Ascending aorta (tissue), 2 donors: ENCODE data around the gene RAD51B. TPM values are rescaled to one million over a fixed set of nuclear protein-coding genes. Genes with fewer than 3 reads are reported as not detected.

Experiments used
- DNase-seq, 2 donors: peaks; one replicate each; pipeline ENCODE4 v3.0.0-alpha.2; 2019; ENCODE audit warnings: low spot score in 2 of 2
- H3K27ac ChIP-seq, 2 donors: fragments of 200-600 bp; sonication (generic); one replicate each; pipeline ENCODE4 v1.5.1; 2016 to 2017; ENCODE audit warnings: mild to moderate bottlenecking in 1 of 2
- H3K27me3 ChIP-seq: fragments of 200-600 bp; sonication (generic); one replicate; pipeline ENCODE4 v1.5.1; 2017
- H3K36me3 ChIP-seq, 2 donors: fragments of 200-600 bp; sonication (generic); one replicate each; pipeline ENCODE4 v1.5.1; 2016
- H3K4me1 ChIP-seq, 2 donors: fragments of 200-600 bp; sonication (generic); one replicate each; pipeline ENCODE4 v1.5.1; 2016 to 2017; ENCODE audit warnings: mild to moderate bottlenecking in 1 of 2
- H3K4me3 ChIP-seq, 2 donors: fragments of 200-600 bp; sonication (generic); one replicate each; pipeline ENCODE4 v1.5.1; 2016 to 2017; ENCODE audit warnings: mild to moderate bottlenecking in 1 of 2
- H3K9me3 ChIP-seq, 2 donors: fragments of 200-600 bp; sonication (generic); one replicate each; pipeline ENCODE4 v1.5.1; 2016
- intact Hi-C: fragments of 100-400 bp; cut with DNase I; formaldehyde crosslinking; loops from one replicate; pipeline ENCODE4 v1.15.1; 2023
- total RNA-seq: library from RNA; depleted of rRNA; stranded (reverse); fragments of >200 nt; gene quantifications from one replicate; pipeline ENCODE4 v1.1.0, GENCODE V29; 2016
- TF ChIP-seq, protein P1 (sequence below), 3 experiments: fragments of 200-600 bp in 2 of 3; fragments of 450-650 bp in 1 of 3; sonication (generic) in 2 of 3; IDR thresholded peaks; one replicate each; pipeline ENCODE4 v1.5.1; 2016 to 2019; ENCODE audit warnings: antibody characterized with exemption in 3 of 3, mild to moderate bottlenecking in 1 of 3, moderate library complexity in 1 of 3

RAD51B gene
- total RNA-seq, 1 donor from 2014 or later, result not detected

DNA sequence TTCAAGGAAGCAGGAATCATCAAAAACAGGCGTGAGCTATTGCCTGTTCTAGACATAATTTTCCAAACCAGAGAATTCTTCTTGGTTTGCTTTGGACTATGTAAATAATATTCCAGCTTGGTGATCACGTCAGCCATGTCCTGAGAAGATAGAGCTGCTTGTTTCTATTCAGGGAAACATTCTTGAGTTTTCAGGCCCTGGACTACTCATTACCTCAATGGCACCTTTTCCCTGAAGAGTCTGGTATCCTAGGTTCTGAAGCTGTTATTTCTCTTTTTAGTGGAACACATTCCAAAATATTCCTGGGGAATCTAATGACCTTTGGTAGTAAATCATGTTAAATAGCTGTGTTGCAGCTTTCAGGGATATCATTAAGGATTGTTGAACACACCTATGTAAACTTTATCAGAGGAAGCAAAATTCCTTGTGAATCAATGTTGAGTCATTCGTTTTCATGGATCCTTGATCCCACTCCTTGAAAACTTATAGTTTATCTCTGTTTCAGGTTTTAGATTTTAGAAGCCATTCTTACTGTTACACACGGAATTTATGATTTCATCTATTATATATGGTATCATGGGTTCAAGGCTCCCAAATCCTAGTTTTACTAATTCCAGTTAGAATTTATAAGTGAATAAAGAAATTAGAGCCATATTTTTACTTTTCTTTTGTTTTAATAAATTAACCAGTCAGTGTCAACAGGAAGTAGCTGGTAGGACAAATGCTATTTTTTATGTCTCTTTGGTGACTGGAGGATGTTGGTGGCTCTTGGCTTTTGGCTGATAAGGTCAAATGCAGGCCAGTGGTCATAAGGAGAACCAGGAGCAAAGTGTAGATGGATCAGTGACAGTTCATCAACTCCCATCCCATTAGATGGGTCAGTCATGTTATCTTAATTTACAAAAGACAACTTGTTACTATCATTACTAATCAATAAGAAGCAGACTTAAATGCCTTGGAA is 593.2 kb downstream of the RAD51B start:
- intact Hi-C loops, result no loop called here
- DNase-seq, result no peak
- TF ChIP-seq, protein P1, sequence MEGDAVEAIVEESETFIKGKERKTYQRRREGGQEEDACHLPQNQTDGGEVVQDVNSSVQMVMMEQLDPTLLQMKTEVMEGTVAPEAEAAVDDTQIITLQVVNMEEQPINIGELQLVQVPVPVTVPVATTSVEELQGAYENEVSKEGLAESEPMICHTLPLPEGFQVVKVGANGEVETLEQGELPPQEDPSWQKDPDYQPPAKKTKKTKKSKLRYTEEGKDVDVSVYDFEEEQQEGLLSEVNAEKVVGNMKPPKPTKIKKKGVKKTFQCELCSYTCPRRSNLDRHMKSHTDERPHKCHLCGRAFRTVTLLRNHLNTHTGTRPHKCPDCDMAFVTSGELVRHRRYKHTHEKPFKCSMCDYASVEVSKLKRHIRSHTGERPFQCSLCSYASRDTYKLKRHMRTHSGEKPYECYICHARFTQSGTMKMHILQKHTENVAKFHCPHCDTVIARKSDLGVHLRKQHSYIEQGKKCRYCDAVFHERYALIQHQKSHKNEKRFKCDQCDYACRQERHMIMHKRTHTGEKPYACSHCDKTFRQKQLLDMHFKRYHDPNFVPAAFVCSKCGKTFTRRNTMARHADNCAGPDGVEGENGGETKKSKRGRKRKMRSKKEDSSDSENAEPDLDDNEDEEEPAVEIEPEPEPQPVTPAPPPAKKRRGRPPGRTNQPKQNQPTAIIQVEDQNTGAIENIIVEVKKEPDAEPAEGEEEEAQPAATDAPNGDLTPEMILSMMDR (IDR thresholded peaks at IDR 0.05), result no peak
- Histone ChIP-seq H3K27me3 (no peaks in the 10 kb centered on the region), H3K4me1 (no peaks in the 10 kb centered on the region), H3K36me3 (no peaks in the 10 kb centered on the region), H3K9me3 (no peaks in the 10 kb centered on the region), H3K27ac (no peak overlapping the region), H3K4me3 (no peak overlapping the region)

- Histone ChIP-seq H3K4me3 (no peak overlapping the region), H3K4me1 (no peaks in the 10 kb centered on the region), H3K9me3 (no peaks in the 10 kb centered on the region), H3K27me3 (no peaks in the 10 kb centered on the region), H3K36me3 (no peaks in the 10 kb centered on the region), H3K27ac (no peak overlapping the region)
- intact Hi-C loops, result no loop called here
- TF ChIP-seq, protein P1 (IDR thresholded peaks at IDR 0.05), result no peak
- DNase-seq, result no peak
Measured at GRCh38 chr14:68413509-68413908, 593.9 kb downstream of the RAD51B start.

- Histone ChIP-seq H3K36me3 (no peaks in the 10 kb centered on the region), H3K9me3 (no peaks in the 10 kb centered on the region), H3K27me3 (no peaks in the 10 kb centered on the region), H3K27ac (no peak overlapping the region), H3K4me3 (no peak overlapping the region), H3K4me1 (no peaks in the 10 kb centered on the region)
- TF ChIP-seq, protein P1 (IDR thresholded peaks at IDR 0.05), result no peak
- intact Hi-C loops, result no loop called here
- no peak for DNase-seq
Measured at GRCh38 chr14:68414121-68414520, 594.5 kb downstream of the RAD51B start.

DNA sequence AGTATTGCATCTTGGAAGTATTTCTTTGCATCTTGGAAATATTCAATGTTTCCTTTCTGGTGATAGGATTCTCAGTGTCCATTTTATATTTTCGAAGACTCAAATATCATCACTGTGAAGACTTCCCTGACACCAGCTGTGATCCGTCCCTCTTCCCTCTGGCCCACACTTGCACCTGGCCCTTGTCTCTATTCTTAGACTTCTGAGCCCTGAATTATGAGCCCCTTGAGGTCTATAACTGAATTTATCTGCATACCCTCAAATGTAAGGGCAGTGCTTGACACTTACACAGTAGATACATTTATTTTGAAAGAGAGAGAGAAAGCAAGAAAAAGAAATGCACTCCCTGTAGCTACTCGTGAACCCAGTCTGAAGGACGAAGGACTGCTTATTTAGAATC is 596.6 kb downstream of the RAD51B start:
- no peak overlapping the region for H3K27ac ChIP-seq
- no peak for DNase-seq
- no peaks in the 10 kb centered on the region for H3K27me3 ChIP-seq
- H3K4me1 ChIP-seq, result no peaks in the 10 kb centered on the region
- no peaks in the 10 kb centered on the region for H3K9me3 ChIP-seq
- TF ChIP-seq, protein P1 (IDR thresholded peaks at IDR 0.05), result no peak
- intact Hi-C loops, result no loop called here
- no peak overlapping the region for H3K4me3 ChIP-seq
- no peaks in the 10 kb centered on the region for H3K36me3 ChIP-seq

DNA sequence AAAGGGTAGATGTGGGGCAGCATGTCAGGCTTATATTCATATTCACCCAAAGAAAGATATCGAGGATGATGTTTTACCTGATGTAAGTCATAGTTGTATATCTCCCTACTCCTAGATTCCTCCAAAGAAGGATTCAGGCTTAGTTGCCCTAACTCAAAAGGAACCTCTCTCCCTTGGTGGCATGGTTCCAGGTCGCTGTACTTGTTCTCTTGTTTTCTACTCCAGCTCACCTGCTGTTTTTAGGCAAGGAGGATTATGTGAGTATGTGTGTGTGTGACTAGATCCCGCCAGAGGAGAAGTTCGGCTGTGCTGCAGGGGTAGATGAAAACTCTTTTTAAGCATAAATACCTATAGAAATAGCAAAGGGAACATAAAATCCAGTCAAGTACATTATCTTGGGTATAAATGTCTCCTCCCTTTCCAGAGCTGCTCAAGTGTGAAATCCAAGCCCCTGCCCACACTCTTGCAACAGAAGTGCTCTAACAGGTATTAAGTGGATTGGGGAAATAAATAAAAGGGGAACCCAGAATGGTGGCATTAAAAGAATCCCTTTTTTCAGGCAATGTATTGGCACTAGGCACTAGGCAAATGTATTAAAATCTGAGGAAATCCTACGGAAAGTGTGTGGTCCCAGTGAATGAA is 597.6 kb downstream of the RAD51B start:
- no peaks in the 10 kb centered on the region for H3K36me3 ChIP-seq
- DNase-seq, result no peak
- no peak overlapping the region for H3K27ac ChIP-seq
- no peaks in the 10 kb centered on the region for H3K27me3 ChIP-seq
- H3K4me3 ChIP-seq, result no peak overlapping the region
- TF ChIP-seq, protein P1 (IDR thresholded peaks at IDR 0.05), result no peak
- H3K4me1 ChIP-seq, result no peaks in the 10 kb centered on the region
- no peaks in the 10 kb centered on the region for H3K9me3 ChIP-seq
- intact Hi-C loops, result no loop called here
